ENCODE results near the gene C16orf90. TPM values are rescaled to one million over a fixed set of nuclear protein-coding genes. Genes with fewer than 3 reads are reported as not detected.

Gene C16orf90, protein sequence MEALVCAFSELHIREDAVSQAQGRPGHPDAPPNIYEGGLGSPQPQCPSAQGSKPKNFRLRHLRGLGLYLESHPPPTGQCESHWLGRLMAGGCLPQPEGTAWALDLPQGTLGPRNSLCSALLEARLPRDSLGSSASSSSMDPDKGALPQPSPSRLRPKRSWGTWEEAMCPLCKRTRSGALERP
- total RNA-seq: not detected

DNA sequence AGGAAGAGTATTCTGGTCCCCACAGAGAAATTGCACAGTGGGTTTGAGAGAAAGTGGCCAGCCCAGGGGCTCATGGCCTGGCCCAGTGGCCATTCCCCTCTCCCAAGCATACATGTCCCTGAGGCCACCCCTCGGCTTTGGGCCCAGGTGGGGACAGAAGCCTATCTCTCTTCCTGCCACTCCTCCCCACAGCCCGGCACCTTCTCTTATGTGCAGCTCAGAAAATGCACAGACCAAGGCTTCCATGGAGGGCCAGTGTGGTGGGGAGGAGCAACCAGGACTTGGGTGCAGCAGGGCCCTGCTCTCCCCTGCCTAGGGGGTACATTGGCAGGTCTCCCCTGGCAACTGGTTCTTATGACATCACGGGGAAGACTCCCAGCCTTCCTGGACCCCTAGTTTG, at the start of gene C16orf90:
C16orf90 (minus strand) TSS at position 314 of the 400 bp plus-strand sequence; CDS start at position 246, 68 bp downstream.
- no peaks in the 10 kb centered on the region for H3K36me3 ChIP-seq
- DNase-seq: no peak
- 83 to 96% methylated on average over 1 to 2 of the region's 3 CpGs for WGBS, 2 donors (ENCODE audit: low coverage in 1 of 2)
- H3K9me3 ChIP-seq: no peaks in the 10 kb centered on the region
- no peak within 1 kb of the TSS for H3K27ac ChIP-seq
- peaks cover 0 to under 1% (median 0%) of the 10 kb centered on the region in 4 donors for H3K4me1 ChIP-seq
- H3K27me3 ChIP-seq: no peaks in the 10 kb centered on the region
- TF ChIP-seq, protein P1, sequence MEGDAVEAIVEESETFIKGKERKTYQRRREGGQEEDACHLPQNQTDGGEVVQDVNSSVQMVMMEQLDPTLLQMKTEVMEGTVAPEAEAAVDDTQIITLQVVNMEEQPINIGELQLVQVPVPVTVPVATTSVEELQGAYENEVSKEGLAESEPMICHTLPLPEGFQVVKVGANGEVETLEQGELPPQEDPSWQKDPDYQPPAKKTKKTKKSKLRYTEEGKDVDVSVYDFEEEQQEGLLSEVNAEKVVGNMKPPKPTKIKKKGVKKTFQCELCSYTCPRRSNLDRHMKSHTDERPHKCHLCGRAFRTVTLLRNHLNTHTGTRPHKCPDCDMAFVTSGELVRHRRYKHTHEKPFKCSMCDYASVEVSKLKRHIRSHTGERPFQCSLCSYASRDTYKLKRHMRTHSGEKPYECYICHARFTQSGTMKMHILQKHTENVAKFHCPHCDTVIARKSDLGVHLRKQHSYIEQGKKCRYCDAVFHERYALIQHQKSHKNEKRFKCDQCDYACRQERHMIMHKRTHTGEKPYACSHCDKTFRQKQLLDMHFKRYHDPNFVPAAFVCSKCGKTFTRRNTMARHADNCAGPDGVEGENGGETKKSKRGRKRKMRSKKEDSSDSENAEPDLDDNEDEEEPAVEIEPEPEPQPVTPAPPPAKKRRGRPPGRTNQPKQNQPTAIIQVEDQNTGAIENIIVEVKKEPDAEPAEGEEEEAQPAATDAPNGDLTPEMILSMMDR (IDR thresholded peaks at IDR 0.05): no peak
- no peak for TF ChIP-seq EP300 (IDR thresholded peaks at IDR 0.05; ENCODE audit: low read depth)
- no peak for TF ChIP-seq POLR2AphosphoS5 (IDR thresholded peaks at IDR 0.05)
- TF ChIP-seq POLR2A (IDR thresholded peaks at IDR 0.05): no peak
- in situ Hi-C loops (cut with MboI; ENCODE audit: low pct_ligation_motif_present in 1 of 4, low pct_unique_long_range_greater_than_20kb in 1 of 4, low sequenced_read_pairs in 3 of 4): no loop called here
- intact Hi-C loops (cut with DNase I; ENCODE audit: low total_unique reads): no loop called here
- no peak within 1 kb of the TSS for H3K4me3 ChIP-seq

DNA sequence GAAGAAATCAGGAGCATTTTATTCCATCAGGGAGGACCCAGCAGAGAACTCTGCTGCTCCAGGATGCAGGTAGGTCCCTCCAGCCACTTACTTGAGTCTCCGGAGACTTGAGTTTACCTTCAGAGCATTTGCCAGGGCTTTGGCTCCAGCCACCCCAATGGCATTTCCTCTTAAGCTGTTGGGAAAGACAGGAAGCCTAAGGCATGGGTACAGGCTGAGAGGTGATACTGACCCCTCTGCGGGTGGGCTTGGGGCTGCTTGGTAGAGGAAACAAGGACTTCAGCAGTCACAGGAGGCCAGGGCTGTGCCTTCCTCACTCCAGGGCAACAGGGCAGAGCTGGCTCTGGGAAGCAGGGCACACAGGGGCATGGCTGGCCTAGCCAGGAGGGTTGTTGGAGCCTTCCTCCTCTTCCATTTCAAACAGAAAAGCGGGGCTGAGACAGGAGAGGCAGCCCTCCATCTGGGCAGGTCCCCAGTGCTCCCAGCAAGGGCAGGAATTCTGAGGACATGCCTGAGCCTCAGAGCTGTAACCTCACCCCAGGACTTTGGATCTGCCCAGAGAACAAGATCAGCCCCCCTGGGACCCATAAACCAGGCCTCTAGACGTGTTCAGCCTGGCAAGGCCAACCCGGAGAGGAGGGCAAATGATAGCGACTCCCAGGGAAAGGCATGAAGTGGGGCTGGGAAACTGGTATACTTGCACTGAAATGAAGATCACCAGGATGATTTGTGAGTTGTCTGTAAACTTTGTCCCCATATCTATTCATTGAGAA, 47.5 kb upstream of the C16orf90 start:
- in situ Hi-C loops (cut with MboI; ENCODE audit: low pct_ligation_motif_present in 1 of 4, low pct_unique_long_range_greater_than_20kb in 1 of 4, low sequenced_read_pairs in 3 of 4): no loop called here
- TF ChIP-seq POLR2AphosphoS5 (IDR thresholded peaks at IDR 0.05) (no peak), EP300 (IDR thresholded peaks at IDR 0.05; ENCODE audit: low read depth) (no peak), POLR2A (IDR thresholded peaks at IDR 0.05) (no peak)
- TF ChIP-seq, protein P1 (IDR thresholded peaks at IDR 0.05): no peak
- Histone ChIP-seq H3K4me1 (no peaks in the 10 kb centered on the region), H3K27ac (no peak overlapping the region), H3K4me3 (no peak overlapping the region), H3K27me3 (no peaks in the 10 kb centered on the region), H3K36me3 (peaks cover 0 to 6% (median 0%) of the 10 kb centered on the region in 4 donors), H3K9me3 (no peaks in the 10 kb centered on the region)
- WGBS, 2 donors (ENCODE audit: low coverage in 1 of 2): 82% methylated on average over 6 of the region's 6 CpGs; no CpG with 5 or more reads in 1 of the 2 donors
- intact Hi-C loops (cut with DNase I; ENCODE audit: low total_unique reads): no loop called here
- no peak for DNase-seq

DNA sequence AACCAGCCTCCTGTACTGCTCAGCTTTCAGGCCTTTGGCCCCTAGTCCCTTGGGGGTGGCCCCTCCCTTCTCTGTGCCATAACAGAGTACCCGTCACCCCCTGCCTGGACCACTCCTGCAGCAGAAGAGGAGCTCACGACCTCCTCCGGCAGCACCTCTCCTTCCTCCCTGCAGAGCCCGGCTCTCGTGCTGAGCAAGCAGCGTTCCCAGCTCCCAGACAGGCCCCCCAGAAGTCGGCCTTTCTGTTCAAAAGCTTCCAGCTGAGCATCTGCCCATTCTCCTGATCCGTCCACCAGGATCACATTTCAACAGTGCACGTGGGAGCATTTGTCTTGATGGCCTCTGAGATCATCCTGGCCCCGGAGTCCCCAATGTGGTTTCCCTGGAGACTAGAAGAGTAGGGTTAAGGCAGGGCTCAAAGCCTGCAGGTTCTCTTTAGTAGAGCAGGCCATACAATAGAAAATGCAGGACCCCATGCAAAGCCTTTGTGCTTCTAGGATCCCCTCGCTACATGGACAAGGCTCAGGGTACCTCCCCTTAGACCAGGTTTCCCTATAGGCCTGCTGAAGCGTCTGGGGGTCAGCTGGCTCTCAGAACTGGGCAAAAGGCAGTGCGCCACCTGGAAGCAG, 46.4 kb upstream of the C16orf90 start:
- WGBS, 2 donors (ENCODE audit: low coverage in 1 of 2): 87% methylated on average over 13 of the region's 13 CpGs; no CpG with 5 or more reads in 1 of the 2 donors
- Histone ChIP-seq H3K4me3 (no peak overlapping the region), H3K27me3 (no peaks in the 10 kb centered on the region), H3K4me1 (no peaks in the 10 kb centered on the region), H3K9me3 (no peaks in the 10 kb centered on the region), H3K36me3 (peaks cover 0 to 6% (median 0%) of the 10 kb centered on the region in 4 donors), H3K27ac (no peak overlapping the region)
- intact Hi-C loops (cut with DNase I; ENCODE audit: low total_unique reads): no loop called here
- DNase-seq: no peak
- TF ChIP-seq POLR2AphosphoS5 (IDR thresholded peaks at IDR 0.05) (no peak), POLR2A (IDR thresholded peaks at IDR 0.05) (no peak), EP300 (IDR thresholded peaks at IDR 0.05; ENCODE audit: low read depth) (no peak)
- TF ChIP-seq, protein P1 (IDR thresholded peaks at IDR 0.05): no peak
- in situ Hi-C loops (cut with MboI; ENCODE audit: low pct_ligation_motif_present in 1 of 4, low pct_unique_long_range_greater_than_20kb in 1 of 4, low sequenced_read_pairs in 3 of 4): no loop called here

DNA sequence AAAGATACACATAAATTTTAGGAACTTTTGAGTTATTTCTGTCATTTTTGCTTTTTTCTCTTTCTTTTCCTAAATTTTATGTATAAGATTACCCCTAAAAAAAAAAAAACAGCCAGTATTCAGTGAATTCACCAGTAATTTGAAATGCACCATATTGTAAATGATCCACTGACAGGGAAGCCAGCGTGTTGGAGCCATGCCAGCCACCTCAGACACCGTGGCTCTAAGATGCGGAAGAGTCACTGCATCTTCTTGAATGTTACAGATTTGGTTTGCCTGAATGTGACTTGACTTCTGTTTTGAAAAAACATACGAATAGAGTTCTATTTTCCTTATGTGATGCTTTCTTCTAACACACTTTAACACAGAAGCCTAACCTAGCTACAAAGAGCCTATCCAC, 42.9 kb upstream of the C16orf90 start:
- no peak overlapping the region for H3K4me3 ChIP-seq
- H3K9me3 ChIP-seq: no peaks in the 10 kb centered on the region
- no peaks in the 10 kb centered on the region for H3K27me3 ChIP-seq
- peaks cover 0 to 6% (median under 1%) of the 10 kb centered on the region in 4 donors for H3K36me3 ChIP-seq
- intact Hi-C loops (cut with DNase I; ENCODE audit: low total_unique reads): no loop called here
- H3K4me1 ChIP-seq: no peaks in the 10 kb centered on the region
- in situ Hi-C loops (cut with MboI; ENCODE audit: low pct_ligation_motif_present in 1 of 4, low pct_unique_long_range_greater_than_20kb in 1 of 4, low sequenced_read_pairs in 3 of 4): no loop called here
- TF ChIP-seq, protein P1 (IDR thresholded peaks at IDR 0.05): no peak
- TF ChIP-seq POLR2AphosphoS5 (IDR thresholded peaks at IDR 0.05) (no peak), POLR2A (IDR thresholded peaks at IDR 0.05) (no peak), EP300 (IDR thresholded peaks at IDR 0.05; ENCODE audit: low read depth) (no peak)
- no peak for DNase-seq
- no peak overlapping the region for H3K27ac ChIP-seq
- 89 to 93% methylated on average over 4 of the region's 4 CpGs for WGBS, 2 donors (ENCODE audit: low coverage in 1 of 2)
